ENCODE results near the gene TSHZ2.

The TSHZ2 gene

GRCh38 chr20:53149890-53150205 is 177.7 kb downstream of the TSHZ2 start:
- Histone ChIP-seq H3K27me3 (ENCODE audit: insufficient read depth, low read depth) (no peaks in the 10 kb centered on the region), H3K27ac (no peak overlapping the region), H3K79me2 (ENCODE audit: insufficient read depth, low read depth) (no peaks in the 10 kb centered on the region), H3K4me2 (no peak overlapping the region), H3K4me3 (IDR thresholded peaks at IDR 0.05; ENCODE audit: insufficient read depth, low read depth, low read length) (no peak overlapping the region), H3K36me3 (ENCODE audit: insufficient read depth) (no peaks in the 10 kb centered on the region), H3K4me1 (ENCODE audit: low read depth, poor library complexity, severe bottlenecking) (no peaks in the 10 kb centered on the region), H4K20me1 (ENCODE audit: insufficient read depth) (no peaks in the 10 kb centered on the region), H2AFZ (ENCODE audit: low read depth) (no peak overlapping the region), H3K9ac (no peak overlapping the region)
- no peak for TF ChIP-seq CTCF (conservative IDR thresholded peaks at IDR 0.05; ENCODE audit: low read depth, low read length)

GRCh38 chr20:53150532-53150931 is 178.4 kb downstream of the TSHZ2 start:
- Histone ChIP-seq H3K4me1 (ENCODE audit: low read depth, poor library complexity, severe bottlenecking) (no peaks in the 10 kb centered on the region), H3K27ac (no peak overlapping the region), H3K4me2 (no peak overlapping the region), H2AFZ (ENCODE audit: low read depth) (no peak overlapping the region), H3K27me3 (ENCODE audit: insufficient read depth, low read depth) (no peaks in the 10 kb centered on the region), H3K36me3 (ENCODE audit: insufficient read depth) (no peaks in the 10 kb centered on the region), H3K9ac (no peak overlapping the region), H3K4me3 (IDR thresholded peaks at IDR 0.05; ENCODE audit: insufficient read depth, low read depth, low read length) (no peak overlapping the region), H3K79me2 (ENCODE audit: insufficient read depth, low read depth) (no peaks in the 10 kb centered on the region), H4K20me1 (ENCODE audit: insufficient read depth) (no peaks in the 10 kb centered on the region)
- TF ChIP-seq CTCF (conservative IDR thresholded peaks at IDR 0.05; ENCODE audit: low read depth, low read length), result no peak

GRCh38 chr20:53152228-53152627 is 180.1 kb downstream of the TSHZ2 start:
- no peak for TF ChIP-seq CTCF (conservative IDR thresholded peaks at IDR 0.05; ENCODE audit: low read depth, low read length)
- no peak overlapping the region for H3K4me2 ChIP-seq
- no peak overlapping the region for H3K4me3 ChIP-seq (IDR thresholded peaks at IDR 0.05; ENCODE audit: insufficient read depth, low read depth, low read length)
- H3K27ac ChIP-seq, result no peak overlapping the region
- H3K36me3 ChIP-seq (ENCODE audit: insufficient read depth), result no peaks in the 10 kb centered on the region
- no peaks in the 10 kb centered on the region for H3K4me1 ChIP-seq (ENCODE audit: low read depth, poor library complexity, severe bottlenecking)
- no peaks in the 10 kb centered on the region for H4K20me1 ChIP-seq (ENCODE audit: insufficient read depth)
- no peaks in the 10 kb centered on the region for H3K27me3 ChIP-seq (ENCODE audit: insufficient read depth, low read depth)
- H2AFZ ChIP-seq (ENCODE audit: low read depth), result no peak overlapping the region
- H3K79me2 ChIP-seq (ENCODE audit: insufficient read depth, low read depth), result no peaks in the 10 kb centered on the region
- no peak overlapping the region for H3K9ac ChIP-seq

GRCh38 chr20:53154540-53154939 is 182.4 kb downstream of the TSHZ2 start:
- Histone ChIP-seq H4K20me1 (ENCODE audit: insufficient read depth) (no peaks in the 10 kb centered on the region), H3K4me2 (no peak overlapping the region), H3K79me2 (ENCODE audit: insufficient read depth, low read depth) (no peaks in the 10 kb centered on the region), H3K27me3 (ENCODE audit: insufficient read depth, low read depth) (no peaks in the 10 kb centered on the region), H2AFZ (ENCODE audit: low read depth) (no peak overlapping the region), H3K9ac (no peak overlapping the region), H3K4me1 (ENCODE audit: low read depth, poor library complexity, severe bottlenecking) (no peaks in the 10 kb centered on the region), H3K36me3 (ENCODE audit: insufficient read depth) (no peaks in the 10 kb centered on the region), H3K4me3 (IDR thresholded peaks at IDR 0.05; ENCODE audit: insufficient read depth, low read depth, low read length) (no peak overlapping the region), H3K27ac (no peak overlapping the region)
- TF ChIP-seq CTCF (conservative IDR thresholded peaks at IDR 0.05; ENCODE audit: low read depth, low read length), result no peak
